ENCODE results near the gene FEM1C. TPM values are rescaled to one million over a fixed set of nuclear protein-coding genes. Genes with fewer than 3 reads are reported as not detected.

FEM1C gene
- polyA plus RNA-seq, 1 donor (not counting 4 experiments of a cell fraction or from before 2014, with no cell fraction given) = 11.9 TPM

GRCh38 chr5:115568668-115569067 is 24.1 kb upstream of the FEM1C start:
- Histone ChIP-seq H4K20me1 (ENCODE audit: control insufficient read depth, extremely low read depth, insufficient read depth, low read length) (no peaks in the 10 kb centered on the region), H3K9me1 (ENCODE audit: control insufficient read depth, extremely low read depth, insufficient read depth, low read length) (no peaks in the 10 kb centered on the region), H3K9ac (ENCODE audit: control insufficient read depth, extremely low read depth, insufficient read depth, low read length) (no peak overlapping the region), H3K9me3 (ENCODE audit: control insufficient read depth, low read depth, low read length) (no peaks in the 10 kb centered on the region), H3K4me2 (ENCODE audit: control insufficient read depth, extremely low read depth, insufficient read depth, low read depth, low read length) (no peak overlapping the region), H3K79me2 (ENCODE audit: control insufficient read depth, insufficient read depth, low read length) (no peaks in the 10 kb centered on the region), H3K4me3 (ENCODE audit: control insufficient read depth in 2 of 3, extremely low read depth in 1 of 3, insufficient read depth in 2 of 3, low read depth in 1 of 3, low read length in 3 of 3) (no peak overlapping the region), H2AFZ (ENCODE audit: control insufficient read depth, low read length) (no peak overlapping the region), H3K27ac (ENCODE audit: control insufficient read depth, insufficient read depth, low read length) (no peak overlapping the region), H3K36me3 (ENCODE audit: control insufficient read depth in 2 of 2, extremely low read depth in 1 of 2, insufficient read depth in 2 of 2, low read length in 2 of 2) (no peaks in the 10 kb centered on the region), H3K4me1 (ENCODE audit: control insufficient read depth, extremely low read depth, insufficient read depth, low read length) (peaks cover 2% of the 10 kb centered on the region), H3K27me3 (ENCODE audit: control insufficient read depth, extremely low read depth, insufficient read depth, low read length) (no peaks in the 10 kb centered on the region)
- FAIRE-seq (no peak), DNase-seq (ENCODE audit: low read depth, low spot score) (no peak)
- TF ChIP-seq EZH2 (IDR thresholded peaks at IDR 0.05; ENCODE audit: low read length) = no peak
- TF ChIP-seq, protein P1, sequence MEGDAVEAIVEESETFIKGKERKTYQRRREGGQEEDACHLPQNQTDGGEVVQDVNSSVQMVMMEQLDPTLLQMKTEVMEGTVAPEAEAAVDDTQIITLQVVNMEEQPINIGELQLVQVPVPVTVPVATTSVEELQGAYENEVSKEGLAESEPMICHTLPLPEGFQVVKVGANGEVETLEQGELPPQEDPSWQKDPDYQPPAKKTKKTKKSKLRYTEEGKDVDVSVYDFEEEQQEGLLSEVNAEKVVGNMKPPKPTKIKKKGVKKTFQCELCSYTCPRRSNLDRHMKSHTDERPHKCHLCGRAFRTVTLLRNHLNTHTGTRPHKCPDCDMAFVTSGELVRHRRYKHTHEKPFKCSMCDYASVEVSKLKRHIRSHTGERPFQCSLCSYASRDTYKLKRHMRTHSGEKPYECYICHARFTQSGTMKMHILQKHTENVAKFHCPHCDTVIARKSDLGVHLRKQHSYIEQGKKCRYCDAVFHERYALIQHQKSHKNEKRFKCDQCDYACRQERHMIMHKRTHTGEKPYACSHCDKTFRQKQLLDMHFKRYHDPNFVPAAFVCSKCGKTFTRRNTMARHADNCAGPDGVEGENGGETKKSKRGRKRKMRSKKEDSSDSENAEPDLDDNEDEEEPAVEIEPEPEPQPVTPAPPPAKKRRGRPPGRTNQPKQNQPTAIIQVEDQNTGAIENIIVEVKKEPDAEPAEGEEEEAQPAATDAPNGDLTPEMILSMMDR (optimal IDR thresholded peaks at IDR 0.05 in 1 of 3, IDR thresholded peaks at IDR 0.05 in 1 of 3, conservative IDR thresholded peaks at IDR 0.05 in 1 of 3; ENCODE audit: extremely low read depth in 1 of 3, insufficient read depth in 2 of 3, low read length in 3 of 3) = no peak
- dilution Hi-C loops (cut with MboI; ENCODE audit: extremely low pct_ligation_motif_present, low sequenced_read_pairs) = no loop called here

DNA sequence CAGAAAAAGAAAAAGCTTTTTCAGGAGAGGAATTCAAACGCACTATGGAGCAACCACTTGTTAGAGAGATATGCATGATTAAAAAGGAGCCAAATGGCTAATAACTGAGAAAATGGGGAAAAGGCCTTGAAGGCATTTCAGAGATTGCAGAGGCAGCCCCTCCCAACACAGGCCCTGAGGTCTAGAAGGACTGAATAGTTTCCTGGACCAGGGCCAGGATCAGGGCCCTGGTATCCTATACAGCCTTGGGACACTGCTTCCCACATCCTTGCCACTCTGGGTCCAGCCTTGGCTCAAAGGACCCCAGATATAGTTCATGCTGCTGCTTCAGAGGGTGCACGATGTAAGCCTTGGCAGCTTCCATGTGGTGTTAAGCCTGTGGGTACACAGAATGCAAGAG is 20.7 kb upstream of the FEM1C start:
- Histone ChIP-seq H3K4me2 (ENCODE audit: control insufficient read depth, extremely low read depth, insufficient read depth, low read depth, low read length) (no peak overlapping the region), H4K20me1 (ENCODE audit: control insufficient read depth, extremely low read depth, insufficient read depth, low read length) (no peaks in the 10 kb centered on the region), H3K9ac (ENCODE audit: control insufficient read depth, extremely low read depth, insufficient read depth, low read length) (no peak overlapping the region), H3K4me3 (ENCODE audit: control insufficient read depth in 2 of 3, extremely low read depth in 1 of 3, insufficient read depth in 2 of 3, low read depth in 1 of 3, low read length in 3 of 3) (no peak overlapping the region), H3K9me1 (ENCODE audit: control insufficient read depth, extremely low read depth, insufficient read depth, low read length) (no peaks in the 10 kb centered on the region), H2AFZ (ENCODE audit: control insufficient read depth, low read length) (no peak overlapping the region), H3K79me2 (ENCODE audit: control insufficient read depth, insufficient read depth, low read length) (no peaks in the 10 kb centered on the region), H3K36me3 (ENCODE audit: control insufficient read depth in 2 of 2, extremely low read depth in 1 of 2, insufficient read depth in 2 of 2, low read length in 2 of 2) (no peaks in the 10 kb centered on the region), H3K27ac (ENCODE audit: control insufficient read depth, insufficient read depth, low read length) (no peak overlapping the region), H3K27me3 (ENCODE audit: control insufficient read depth, extremely low read depth, insufficient read depth, low read length) (no peaks in the 10 kb centered on the region), H3K4me1 (ENCODE audit: control insufficient read depth, extremely low read depth, insufficient read depth, low read length) (peaks cover 10% of the 10 kb centered on the region), H3K9me3 (ENCODE audit: control insufficient read depth, low read depth, low read length) (no peaks in the 10 kb centered on the region)
- no peak for DNase-seq (ENCODE audit: low read depth, low spot score)
- dilution Hi-C loops (cut with MboI; ENCODE audit: extremely low pct_ligation_motif_present, low sequenced_read_pairs) = no loop called here
- no peak for FAIRE-seq
- no peak for TF ChIP-seq EZH2 (IDR thresholded peaks at IDR 0.05; ENCODE audit: low read length)
- TF ChIP-seq, protein P1 (optimal IDR thresholded peaks at IDR 0.05 in 1 of 3, IDR thresholded peaks at IDR 0.05 in 1 of 3, conservative IDR thresholded peaks at IDR 0.05 in 1 of 3; ENCODE audit: extremely low read depth in 1 of 3, insufficient read depth in 2 of 3, low read length in 3 of 3) = no peak
